GM12892 (cell line): ENCODE data around the gene FILIP1.

ENCODE experiments used
- POLR2A ChIP-seq: IDR thresholded peaks from 2 replicates; pipeline ENCODE4 v1.6.1; 2011; ENCODE audit warnings: low read depth, low read length, control low read depth
- POLR2AphosphoS5 ChIP-seq: IDR thresholded peaks from 2 replicates; pipeline ENCODE4 v1.6.1; 2011; ENCODE audit warnings: low read depth, low read length, control low read depth

DNA sequence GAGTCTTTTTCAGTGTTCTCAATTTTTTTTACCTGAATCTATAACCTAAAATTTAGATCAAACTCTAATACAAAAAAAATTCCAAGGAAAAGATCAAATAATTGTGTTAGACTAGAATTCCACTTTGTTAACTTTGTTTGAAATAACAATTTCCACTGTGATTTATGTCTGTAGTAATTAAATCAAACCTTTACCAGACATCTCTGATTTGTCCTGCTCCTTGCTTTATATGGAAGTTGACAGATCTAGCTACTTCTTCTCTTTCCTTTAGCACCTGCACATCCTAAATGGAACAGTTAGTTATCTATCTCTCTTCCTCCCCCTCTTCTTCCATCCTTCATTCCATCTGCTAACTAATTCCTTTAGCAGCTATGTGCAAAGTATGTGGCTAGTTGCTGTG is 109.5 kb downstream of the FILIP1 start:
- TF ChIP-seq POLR2A (no peak), POLR2AphosphoS5 (no peak)
